Right renal pelvis (tissue), 4 donors: ENCODE results near the gene TRAF1. TPM values are rescaled to one million over a fixed set of nuclear protein-coding genes. Genes with fewer than 3 reads are reported as not detected.

Source experiments
- DNase-seq, 4 donors: peaks; one replicate each; pipeline ENCODE4 v3.0.0-alpha.2; 2013; ENCODE audit warnings: low read depth in 4 of 4, low spot score in 3 of 4, missing footprints in 1 of 4
- polyA plus RNA-seq, 4 donors: library from polyadenylated mRNA; unstranded; fragments of 120-200 nt; gene quantifications; one replicate each; pipeline ENCODE4 v1.2.1, GENCODE V29; 2013; ENCODE audit not compliant: insufficient read length in 4 of 4

The TRAF1 gene
- polyA plus RNA-seq, 4 donors = 4.6 to 6.0 (median 4.9) TPM

- DNase-seq = no peak
Measured at GRCh38 chr9:120891884-120892747, 34.5 kb downstream of the TRAF1 start.

DNA sequence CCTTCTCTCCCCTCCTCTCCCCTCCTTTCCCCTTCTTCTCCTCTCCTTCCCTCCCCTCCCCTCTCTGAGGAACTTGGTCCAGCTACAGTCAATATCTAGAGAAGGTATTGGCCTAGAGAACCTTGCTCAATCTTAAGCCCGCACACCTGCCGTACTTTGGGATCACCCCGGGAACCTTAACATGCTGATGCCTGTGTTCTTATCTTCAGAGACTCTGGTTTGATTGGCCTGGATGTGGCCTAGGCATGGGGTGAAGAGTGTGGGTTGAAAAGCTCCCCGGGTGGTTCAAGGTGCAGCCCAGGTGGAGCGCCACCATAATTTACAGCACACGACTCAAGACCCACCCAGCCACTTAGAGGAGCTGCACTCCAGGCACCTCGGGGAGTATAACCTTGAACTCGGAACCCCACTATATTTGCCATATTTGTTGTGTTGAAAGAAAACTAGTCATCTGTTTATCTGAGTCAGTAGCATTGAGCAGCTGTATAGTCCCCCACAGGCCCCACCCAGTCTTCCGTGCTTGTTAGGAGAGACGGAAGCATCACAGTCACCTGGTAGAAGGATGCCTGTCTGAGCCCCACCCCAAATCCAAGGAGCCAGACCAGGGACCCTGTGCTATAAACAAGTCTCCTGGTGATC is 35.2 kb downstream of the TRAF1 start:
- no peak for DNase-seq

- no peak for DNase-seq
Measured at GRCh38 chr9:120890320-120891244, 36.0 kb downstream of the TRAF1 start.

- DNase-seq = no peak
Measured at GRCh38 chr9:120889606-120890271, 36.9 kb downstream of the TRAF1 start.

GRCh38 chr9:120888626-120889025 is 38.0 kb downstream of the TRAF1 start:
- no peak for DNase-seq

DNA sequence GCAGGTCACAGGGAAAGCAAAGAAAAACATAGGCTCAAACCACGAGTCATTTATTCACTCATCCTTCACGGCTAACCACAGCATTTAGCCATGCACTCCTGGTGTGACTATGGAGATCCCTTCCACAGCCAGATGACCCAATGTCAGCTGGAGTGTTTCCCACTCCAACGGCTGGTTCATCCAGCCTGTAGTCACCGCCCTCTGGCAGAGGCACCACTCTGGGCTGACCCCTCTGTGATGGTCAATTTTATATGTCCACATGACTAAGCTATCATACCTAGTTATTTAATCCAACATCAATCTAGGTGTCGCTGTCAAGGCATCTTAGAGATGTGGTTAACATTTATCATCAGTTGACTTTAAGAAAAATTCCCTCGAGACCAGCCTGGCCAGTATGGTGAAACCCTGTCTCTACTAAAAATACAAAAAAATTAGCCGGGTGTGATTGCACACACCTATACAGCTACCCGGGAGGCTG is 40.1 kb downstream of the TRAF1 start:
- DNase-seq = no peak

GRCh38 chr9:120885958-120886357 is 40.6 kb downstream of the TRAF1 start:
- peak in 1 of 4 donors; percentile 40 for DNase-seq

- DNase-seq = no peak
Measured at GRCh38 chr9:120885457-120885856, 41.1 kb downstream of the TRAF1 start.

- DNase-seq = no peak
Measured at GRCh38 chr9:120883608-120883996, 43.0 kb downstream of the TRAF1 start.

- no peak for DNase-seq
Measured at GRCh38 chr9:120882935-120883607, 43.5 kb downstream of the TRAF1 start.

GRCh38 chr9:120879446-120879845 is 47.1 kb downstream of the TRAF1 start:
- no peak for DNase-seq

GRCh38 chr9:120878188-120879130 is 48.1 kb downstream of the TRAF1 start:
- DNase-seq = no peak

DNA sequence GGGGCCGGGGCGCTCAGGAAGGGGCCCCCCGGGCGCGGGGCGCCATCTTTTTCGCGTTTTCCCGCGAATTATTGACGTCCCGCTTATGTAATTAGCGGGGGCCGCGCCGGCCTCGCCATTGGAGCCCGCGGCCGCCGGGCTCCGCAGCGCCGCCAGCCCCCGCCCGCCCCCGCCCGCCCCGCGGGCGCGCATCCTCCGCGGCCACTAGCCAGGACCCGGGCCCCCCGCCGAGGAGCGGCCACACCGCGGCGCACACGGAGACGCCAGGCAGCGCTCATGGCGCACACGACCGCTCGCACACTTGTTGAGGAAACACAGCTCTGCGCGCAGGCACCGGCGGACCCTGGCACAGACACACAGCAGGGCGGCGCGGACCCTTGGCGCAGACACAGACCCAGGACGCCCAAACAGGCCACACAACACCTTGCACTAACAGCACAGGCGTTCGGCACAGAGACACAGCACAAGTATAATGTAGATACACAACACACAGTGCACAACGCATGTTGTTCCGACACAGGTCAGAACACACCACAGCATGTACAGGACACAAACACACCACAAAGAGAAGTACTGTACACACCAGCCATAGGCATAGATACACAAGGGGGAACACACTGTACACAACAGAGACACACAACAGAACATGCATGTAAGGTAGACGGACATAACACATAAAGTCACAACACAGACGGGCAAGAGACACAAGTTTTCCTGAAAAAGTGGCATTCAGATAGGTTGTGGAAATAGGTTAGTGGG is 49.1 kb downstream of the TRAF1 start:
- peak in 1 of 4 donors; percentile 35 for DNase-seq

- DNase-seq = no peak
Measured at GRCh38 chr9:120876842-120877240, 49.8 kb downstream of the TRAF1 start, which contains the start of gene PHF19. Gene PHF19, minus strand, starts transcription at chr9:120877188. Its CDS starts 2,447 bp downstream, at chr9:120874741.

GRCh38 chr9:120875954-120876841 is 50.4 kb downstream of the TRAF1 start:
- peak in 1 of 4 donors; percentile 44 for DNase-seq

GRCh38 chr9:120875643-120875953 is 51.0 kb downstream of the TRAF1 start:
- DNase-seq = no peak

GRCh38 chr9:120875195-120875565 is 51.4 kb downstream of the TRAF1 start:
- no peak for DNase-seq
